DMS114 treated with DMSO at 0.1 percent for 48 hours (cell line): ENCODE results near the gene OR1A1.
"Not testable (repeated sequence)": the region's sequence is repeated elsewhere in the genome, so short reads cannot be mapped to it uniquely, and the experiment has no call there.

ENCODE experiments used
- DNase-seq: peaks from one replicate; lab custom pipeline; 2025; ENCODE audit not compliant: unreplicated experiment; lab: John Stamatoyannopoulos, UW

OR1A1 gene, protein sequence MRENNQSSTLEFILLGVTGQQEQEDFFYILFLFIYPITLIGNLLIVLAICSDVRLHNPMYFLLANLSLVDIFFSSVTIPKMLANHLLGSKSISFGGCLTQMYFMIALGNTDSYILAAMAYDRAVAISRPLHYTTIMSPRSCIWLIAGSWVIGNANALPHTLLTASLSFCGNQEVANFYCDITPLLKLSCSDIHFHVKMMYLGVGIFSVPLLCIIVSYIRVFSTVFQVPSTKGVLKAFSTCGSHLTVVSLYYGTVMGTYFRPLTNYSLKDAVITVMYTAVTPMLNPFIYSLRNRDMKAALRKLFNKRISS

DNA sequence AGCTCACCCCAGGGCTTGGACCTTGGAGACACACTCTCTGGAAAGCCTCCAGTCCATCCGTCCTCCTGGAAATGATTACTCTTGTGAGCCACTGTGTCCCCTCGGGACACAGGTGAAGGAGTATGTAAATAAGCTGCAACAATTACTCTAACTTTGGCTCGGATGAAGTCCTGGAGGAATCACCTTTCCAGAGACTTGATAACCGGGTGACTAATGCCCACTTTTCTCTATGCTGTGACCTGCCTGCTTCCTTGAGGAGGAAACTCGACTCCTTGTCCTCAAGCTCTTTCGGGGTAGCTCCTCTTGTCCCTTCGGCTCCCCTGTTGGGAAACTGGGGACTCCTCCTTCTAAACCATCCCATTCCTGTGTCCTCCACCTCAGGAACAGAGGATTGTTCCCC lies at the start of gene OR1A1:
TSS of gene OR1A1 (plus strand) at position 301 of the 400 bp plus-strand sequence. CDS start 7,954 bp downstream, outside the sequence.
- DNase-seq = no peak

DNA sequence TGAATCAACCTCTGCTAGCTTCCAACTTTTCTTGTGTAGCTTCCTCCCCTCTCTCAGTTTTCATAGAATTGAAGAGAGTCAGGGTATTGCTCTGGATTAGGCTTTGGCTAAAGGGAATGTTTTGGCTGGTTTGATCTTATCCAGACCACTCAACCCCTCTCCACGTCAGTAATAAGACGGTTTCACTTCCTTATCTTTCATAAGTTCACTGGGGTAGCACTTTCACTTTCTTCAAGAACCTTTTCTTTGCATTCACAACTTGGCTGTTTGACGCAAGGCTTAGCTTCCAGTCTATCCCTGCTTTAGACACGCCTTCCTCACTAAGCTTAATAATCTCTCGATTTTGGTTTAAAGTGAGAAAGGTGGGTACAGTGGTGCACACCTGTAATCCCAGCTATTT lies 39.9 kb upstream of the OR1A1 start:
- no peak for DNase-seq

GRCh38 chr17:3189961-3190360 lies 17.5 kb upstream of the OR1A1 start:
- no peak for DNase-seq

DNA sequence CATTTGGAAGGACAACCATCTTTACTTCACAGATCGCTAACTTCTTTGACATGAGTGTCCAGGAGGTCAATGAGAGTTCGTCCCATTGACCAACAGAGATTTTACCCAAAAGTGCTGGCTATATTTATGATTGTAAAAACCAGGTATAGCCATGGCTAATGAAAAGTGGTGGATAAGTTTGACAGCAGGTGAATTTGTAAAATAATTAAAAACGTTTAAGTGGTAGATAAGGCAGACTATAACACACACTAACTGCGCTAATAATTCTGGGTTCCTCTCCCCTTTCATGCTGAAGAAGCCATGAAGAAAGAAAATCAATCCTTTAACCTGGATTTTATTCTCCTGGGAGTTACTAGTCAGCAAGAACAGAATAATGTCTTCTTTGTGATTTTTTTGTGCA lies 10.2 kb upstream of the OR1A1 start, which contains the start of gene OR1A2:
TSS of gene OR1A2 (plus strand) at position 301 of the 400 bp plus-strand sequence. CDS start at position 301, 0 bp downstream.
- DNase-seq = no peak

DNA sequence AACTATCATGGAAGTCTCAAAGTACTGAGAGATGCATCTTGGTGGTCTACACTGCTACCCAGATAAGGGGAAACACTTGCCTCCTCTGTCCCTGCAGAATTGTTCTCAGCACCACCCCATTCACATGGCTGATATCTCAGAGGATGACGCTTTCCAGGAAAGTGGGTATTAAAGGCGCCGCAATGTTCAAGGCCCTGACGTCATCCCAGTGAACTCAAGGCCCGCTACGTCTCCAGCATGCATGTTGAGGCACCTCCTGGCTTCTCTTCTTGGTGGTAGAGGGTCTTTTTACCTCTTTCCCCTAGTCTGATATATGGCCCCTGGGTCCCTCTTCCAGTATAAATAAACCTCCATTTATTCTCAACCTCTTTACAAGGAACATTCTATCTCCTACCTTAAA lies 1.0 kb downstream of the OR1A1 start:
- DNase-seq = no peak

DNA sequence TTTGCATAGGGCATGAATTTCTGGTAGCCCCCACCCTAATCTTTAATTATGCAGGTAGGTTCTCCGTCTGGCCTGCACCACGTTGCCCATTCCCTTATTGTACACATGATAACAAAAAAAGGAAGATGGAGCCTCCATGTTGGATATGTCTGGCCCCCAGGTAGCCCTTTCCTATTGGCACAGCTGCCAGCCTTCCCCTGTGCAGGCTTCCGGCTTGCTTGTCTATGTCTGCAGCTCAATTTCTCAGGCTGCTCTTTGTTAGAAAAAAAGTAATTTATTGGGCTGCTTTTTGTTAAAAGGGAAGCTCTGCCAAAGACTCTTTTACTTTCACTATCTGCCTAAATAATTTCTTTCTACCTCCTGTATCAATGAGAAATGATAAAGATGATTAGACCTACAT lies 5.5 kb downstream of the OR1A1 start:
- no peak for DNase-seq

- peak; percentile 4 for DNase-seq
These were observed 6.1 kb downstream of the OR1A1 start for GRCh38 chr17:3213587-3213986.

DNA sequence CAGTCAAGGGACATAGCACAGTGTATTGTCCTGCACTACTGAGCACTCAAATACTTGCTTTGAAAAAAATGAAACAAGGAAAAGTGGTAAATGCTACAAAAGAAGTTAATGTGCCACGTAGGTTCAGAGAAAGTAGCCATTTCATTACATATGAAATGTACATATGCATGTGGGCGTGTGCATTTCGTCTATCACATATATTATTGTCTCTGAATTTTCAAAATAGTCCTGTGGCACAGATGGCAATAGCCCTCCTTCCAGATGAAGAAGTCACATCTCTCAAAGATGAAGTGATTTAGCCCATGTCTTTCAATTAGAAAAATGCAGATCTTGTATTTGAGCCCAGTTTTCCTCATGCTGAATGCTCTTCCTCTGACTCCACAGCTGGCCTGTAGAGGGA lies 12.5 kb downstream of the OR1A1 start:
- DNase-seq = not testable (repeated sequence)

DNA sequence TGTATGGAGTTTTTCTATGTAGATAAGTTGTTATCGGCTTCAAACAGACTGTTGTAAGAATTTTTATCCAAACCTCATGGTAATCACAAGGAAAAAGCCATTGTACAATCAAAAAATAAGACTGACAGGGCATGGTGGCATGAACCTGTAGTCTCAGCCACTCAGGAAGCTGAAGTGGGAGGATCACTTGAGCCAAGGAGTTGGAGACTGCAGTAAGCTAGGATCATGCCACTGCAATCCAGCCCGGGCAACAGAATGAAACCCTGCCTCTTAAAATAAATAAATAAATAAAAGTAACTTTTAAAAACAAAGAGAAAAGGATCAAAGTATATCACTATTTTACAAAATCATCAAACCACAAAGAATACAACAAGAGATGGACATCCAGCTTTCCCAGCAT lies 14.4 kb downstream of the OR1A1 start:
- DNase-seq = no peak

GRCh38 chr17:3222505-3222904 lies 15.0 kb downstream of the OR1A1 start:
- DNase-seq = no peak

GRCh38 chr17:3224721-3225352 lies 17.4 kb downstream of the OR1A1 start:
- not testable (repeated sequence) for DNase-seq

GRCh38 chr17:3232300-3232699 lies 24.8 kb downstream of the OR1A1 start:
- not testable (repeated sequence) for DNase-seq

DNA sequence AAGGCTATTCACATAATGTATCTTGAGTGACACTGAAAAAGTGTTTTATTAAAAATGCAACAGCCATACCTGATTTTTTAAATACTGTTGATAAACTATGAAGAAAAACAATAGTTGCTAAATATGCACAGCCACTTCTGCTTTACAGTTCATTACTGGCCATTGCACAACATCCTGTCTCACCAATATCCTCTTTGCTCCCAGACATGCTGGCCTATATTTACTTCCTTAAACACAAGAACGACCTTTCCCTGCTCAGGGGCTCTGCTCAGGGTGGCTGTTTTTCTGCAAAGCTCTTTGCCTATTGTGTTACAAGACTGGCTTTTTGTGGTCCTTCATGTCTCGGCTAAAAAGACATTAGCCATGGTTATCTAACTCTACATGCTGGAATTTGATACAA lies 31.2 kb downstream of the OR1A1 start:
- not testable (repeated sequence) for DNase-seq

DNA sequence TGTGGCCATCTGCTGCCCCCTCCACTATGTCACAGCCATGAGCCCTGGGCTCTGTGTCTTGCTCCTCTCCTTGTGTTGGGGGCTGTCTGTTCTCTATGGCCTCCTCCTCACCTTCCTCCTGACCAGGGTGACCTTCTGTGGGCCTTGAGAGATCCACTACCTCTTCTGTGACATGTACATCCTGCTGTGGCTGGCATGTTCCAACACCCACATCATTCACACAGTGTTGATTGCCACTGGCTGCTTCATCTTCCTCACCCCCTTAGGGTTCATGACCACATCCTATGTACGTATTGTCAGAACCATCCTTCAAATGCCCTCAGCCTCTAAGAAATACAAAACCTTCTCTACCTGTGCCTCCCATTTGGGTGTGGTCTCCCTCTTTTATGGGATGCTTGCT lies 33.6 kb downstream of the OR1A1 start:
- DNase-seq = not testable (repeated sequence)

DNA sequence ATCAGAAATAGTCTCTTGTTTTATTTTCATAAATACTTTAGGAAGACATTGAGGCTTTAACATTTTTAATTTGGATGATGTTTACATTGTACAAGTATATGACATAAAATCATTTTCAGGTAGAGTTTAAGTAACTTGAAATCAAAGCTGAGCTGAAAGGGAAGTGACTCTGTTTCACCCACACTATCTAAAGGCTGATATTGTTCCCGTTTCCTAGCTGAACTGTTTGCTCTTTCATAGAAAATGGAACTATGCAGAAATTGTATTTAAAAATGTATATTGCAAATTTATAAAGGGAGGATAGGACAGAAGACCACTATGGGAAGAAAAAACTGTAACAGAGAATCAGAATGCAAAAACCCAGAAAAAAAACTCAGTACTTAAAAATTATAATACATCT lies 37.4 kb downstream of the OR1A1 start:
- not testable (repeated sequence) for DNase-seq

GRCh38 chr17:3249013-3249412 lies 41.5 kb downstream of the OR1A1 start:
- not testable (repeated sequence) for DNase-seq

- DNase-seq = no peak
These were observed 49.1 kb downstream of the OR1A1 start for GRCh38 chr17:3256575-3256974.

GRCh38 chr17:3260163-3260562 lies 52.7 kb downstream of the OR1A1 start:
- no peak for DNase-seq

DNA sequence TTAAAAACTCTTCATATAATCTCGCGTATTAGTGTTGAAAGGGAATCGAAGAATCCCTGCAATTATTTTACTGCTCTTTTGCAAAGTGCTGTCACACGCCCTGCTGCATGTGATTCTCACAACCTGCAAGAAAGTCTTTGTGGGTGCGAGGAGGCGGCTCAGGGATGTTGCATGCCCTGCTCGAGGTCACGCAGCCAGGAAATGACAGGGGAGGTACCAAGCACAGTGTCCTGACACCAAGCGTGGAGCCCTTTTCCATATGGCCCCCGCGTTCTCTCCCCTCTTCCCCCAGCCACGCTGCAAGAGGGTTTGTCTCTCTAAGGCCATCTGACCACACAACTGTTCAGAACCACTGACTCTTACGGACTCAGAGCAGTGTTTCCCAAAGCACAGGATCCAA lies 53.1 kb downstream of the OR1A1 start:
- DNase-seq = no peak
